NOMO-1 (cell line): ENCODE results near the gene B4GALT4.
"Not testable (repeated sequence)": the region's sequence is repeated elsewhere in the genome, so short reads cannot be mapped to it uniquely, and the experiment has no call there.

Experiments used
- DNase-seq, 2 experiments: peaks; one replicate each; lab custom pipeline; 2025; ENCODE audit not compliant: unreplicated experiment in 2 of 2; lab: John Stamatoyannopoulos, UW

B4GALT4 gene

DNA sequence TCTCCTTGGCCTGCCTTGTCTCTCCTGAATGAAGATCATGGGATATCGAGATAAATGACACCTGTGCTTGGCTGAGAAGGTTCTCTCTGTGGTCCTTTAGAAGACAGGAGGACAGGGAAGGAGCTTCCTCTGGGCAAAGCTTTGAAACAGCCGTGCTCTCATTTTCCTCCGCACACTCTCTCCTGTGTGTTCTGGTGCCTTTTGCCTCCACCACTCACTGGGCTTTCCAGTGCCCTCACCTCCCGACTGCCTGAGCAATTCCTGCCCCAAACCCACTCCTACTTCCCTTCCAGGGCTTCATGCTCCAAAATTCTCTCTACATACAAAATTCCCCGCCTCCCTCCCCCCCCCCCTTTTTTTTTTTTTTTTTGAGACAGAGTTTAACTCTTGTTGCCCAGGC lies 35.0 kb downstream of the B4GALT4 start:
- DNase-seq: no peak

DNA sequence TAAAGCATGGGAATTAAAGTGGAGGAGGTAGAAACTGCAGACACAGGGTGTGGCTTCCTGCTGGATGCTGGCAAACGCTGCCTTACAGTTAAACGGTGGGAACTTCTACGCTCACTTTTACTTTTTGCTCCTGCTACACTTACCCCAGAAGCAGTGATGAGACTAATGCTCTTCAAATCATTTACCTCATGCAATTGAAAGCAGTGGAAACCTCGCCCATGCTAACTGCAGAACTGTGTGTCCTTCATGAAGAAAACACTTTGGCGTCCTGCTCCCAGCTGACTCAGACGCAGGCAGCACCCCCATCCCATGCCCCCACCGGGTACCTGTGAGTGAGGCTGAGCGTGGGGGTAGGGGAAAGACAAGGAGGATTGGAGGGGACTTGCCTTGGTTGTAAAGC lies 35.5 kb downstream of the B4GALT4 start:
- DNase-seq: no peak

DNA sequence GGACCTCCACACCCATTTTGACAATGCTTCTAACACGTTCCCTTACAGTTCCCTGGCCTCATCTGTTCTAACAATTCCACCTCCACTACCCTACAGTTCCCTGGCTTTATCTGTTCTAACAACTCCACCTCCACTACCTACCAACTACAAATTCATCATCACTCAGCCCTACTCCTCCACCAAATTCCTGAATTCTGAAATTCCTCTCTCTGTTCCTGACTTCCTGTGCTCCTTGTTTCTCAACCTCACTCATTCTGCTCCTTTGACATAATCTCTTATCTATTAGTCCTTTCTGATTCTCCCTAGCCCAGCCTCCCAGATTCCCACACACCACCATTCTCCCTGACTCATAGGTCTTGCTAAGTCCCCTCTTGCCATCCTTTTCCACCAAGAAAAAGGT lies 44.8 kb downstream of the B4GALT4 start:
- DNase-seq: no peak

DNA sequence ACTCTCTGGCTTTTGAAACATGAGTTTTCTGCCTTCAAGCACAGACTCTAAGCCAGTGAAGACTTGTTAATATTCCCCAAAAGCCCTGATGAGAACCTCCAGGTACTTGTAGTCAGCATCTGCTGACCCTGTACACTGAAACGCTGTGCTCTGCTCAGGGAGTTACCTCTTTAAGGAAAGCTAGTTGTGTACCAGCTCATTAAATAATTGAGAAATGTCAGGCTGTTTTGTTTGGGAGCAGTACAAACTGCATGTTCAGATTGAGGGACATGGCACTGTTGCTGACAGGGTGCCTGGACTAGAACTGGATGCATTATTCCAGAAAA lies 45.6 kb downstream of the B4GALT4 start:
- DNase-seq: no peak

DNA sequence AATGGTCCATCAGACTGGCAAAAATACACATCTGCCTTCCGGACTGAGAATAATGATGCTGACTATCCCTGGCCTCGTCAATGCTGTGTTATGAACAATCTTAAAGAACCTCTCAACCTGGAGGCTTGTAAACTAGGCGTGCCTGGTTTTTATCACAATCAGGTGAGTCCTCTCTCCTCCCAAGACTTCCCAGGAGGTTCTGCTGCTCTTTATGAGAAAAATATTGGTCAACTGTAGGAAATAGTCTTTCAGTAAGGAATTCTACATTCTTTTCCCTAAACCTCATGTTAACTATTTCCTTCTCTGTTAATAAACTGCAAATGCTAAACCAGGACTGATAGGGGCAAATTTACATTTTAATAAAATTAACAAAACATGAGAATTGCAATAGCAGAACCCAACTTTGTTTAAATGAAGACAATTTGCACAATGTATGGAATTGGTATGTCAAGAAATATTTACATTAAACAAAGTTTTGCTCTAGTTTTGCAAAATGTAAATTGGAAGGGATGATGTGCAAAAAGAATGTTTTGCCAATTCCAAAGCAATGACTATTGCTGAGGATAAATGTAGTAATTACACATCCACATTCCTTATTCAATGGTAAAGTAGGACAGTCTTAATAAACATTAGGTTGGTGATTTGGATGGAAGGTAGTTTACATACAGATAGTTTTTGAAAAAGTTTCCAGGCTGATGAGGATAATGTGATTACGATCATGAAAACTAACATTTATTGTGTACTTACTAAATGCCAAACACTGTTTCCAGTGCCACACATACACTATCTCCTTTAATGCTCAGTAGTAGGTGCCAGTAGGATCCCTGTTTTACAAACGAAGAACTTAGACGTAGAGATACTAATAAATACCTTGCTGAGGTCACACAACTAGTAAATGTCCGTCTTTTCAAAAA lies 46.2 kb downstream of the B4GALT4 start:
- DNase-seq: no peak

DNA sequence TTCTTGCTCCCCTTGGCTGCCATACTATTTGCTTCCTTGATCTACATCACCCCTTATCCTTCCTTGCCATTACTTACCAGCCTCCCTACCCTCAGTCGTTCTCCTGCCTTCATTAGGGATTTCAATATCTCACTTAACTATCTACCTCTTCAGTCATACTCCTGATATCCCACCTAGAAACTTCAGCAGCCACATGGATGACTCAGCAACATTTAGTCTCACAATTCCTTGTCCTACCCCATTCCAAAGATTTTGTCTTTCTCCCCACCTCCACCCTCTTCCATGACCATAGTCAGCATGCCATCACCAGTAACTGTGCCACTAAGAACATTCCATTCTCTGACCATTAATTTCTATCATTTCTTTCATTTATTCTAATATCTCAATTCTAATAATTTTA lies 48.9 kb downstream of the B4GALT4 start:
- DNase-seq: no peak

DNA sequence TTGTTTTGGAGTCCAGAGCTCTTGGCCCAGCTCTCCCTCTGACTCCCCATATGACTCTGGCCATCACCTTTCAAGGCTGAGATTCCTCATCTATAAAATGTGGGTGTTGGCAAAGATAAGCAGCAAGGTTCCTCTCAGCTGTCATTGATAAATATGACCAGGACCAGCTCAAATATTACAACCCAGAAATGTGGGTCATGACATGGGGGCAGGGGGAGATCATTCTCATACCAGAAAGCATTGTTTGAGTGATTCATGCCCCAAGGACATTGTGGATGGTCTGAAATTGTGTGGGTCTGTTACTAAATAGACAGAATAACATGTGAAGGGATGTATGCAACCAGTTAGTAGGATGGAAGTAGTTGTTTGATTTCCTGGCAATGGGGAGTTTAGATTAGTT lies 53.4 kb downstream of the B4GALT4 start:
- no peak for DNase-seq

DNA sequence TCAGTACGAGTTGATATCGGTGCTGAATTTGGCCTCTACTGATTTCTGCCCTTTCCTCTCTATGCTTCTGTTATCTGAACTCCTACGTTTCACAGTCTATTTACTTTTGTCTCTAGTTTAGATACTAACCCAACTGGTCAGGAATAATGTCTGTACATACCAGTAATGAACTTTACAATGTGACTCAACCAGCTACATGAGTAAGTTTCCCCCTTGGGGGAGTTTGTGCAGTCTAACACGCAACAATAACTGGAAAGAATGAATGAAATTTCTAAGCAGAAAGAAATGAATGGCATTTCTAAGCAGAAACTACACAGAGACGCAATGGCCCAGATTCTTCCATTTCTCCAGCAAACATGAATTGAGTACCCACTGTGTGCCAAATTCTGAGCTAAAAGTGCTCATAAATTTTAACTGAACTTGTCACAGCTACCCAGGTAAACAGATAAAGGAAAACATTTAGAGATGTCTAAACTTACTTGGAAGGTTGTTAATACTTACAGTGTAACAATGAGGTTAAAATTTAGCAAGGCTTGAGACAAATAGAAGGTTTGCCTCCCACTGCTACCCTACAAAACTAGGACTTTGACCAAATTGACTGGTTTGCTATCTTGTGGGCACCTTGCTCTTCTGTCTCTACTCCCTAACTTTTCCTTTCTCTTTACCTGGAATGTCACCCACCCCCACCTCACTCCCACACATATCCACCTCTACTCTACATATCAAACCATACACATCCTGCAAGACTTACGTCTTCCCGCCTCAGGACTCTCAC lies 55.7 kb downstream of the B4GALT4 start:
- no peak for DNase-seq

DNA sequence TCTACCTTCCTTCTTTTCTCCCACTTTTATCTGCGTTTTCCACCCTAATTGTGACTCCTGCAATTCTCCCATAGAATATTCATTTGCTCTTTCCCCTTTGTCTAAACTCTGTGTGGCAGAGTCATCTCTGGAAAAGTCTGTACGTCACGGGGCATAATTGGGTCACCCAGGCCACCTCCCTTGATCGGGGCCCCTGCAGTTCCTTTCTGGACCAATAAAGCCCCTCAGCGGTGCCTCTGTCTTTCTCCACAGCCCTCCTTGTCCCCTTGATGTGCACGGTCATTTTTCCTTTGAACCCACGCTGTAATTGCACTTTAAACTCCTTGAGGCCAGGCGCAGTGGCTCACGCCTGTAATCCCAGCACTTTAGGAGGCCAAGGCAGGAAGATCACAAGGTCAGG lies 56.6 kb downstream of the B4GALT4 start:
- DNase-seq: no peak

DNA sequence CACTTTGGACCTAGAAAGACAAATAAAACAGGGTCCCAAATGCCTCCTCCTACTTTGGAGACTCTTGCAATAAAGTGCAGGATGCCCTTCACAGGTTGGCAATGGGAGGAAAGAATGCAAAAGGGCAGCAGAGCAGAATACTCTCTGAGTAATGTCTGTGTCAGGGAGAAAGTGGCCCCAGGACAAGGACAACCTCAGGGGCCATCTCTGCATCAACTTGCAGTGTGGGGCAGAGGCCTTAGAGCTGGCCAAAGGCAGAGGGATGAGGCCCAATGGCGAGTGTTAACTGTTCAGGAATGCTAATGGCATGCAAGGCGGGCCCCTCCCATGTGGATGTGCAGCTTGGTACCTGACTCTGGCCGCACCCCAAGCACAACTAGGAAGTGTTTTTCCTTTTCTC lies 58.9 kb downstream of the B4GALT4 start:
- no peak for DNase-seq

DNA sequence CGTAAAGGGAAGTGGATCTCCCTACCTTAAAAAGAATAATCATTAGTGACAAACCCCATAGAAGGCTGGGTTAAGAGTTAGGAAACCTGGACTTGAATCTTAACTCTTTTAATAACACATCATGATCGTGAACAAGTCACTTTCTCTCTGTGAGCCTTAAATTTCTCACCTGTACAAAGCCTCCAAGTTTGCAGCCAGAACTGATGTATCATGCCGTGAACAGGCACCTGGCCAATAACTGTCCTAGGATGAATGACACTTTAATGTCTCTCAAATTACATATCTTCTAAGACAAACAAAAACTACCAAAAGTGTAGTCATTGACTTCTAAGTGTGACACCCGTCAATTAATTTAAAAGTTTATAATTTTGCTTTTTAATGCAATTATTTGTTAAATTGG lies 63.4 kb downstream of the B4GALT4 start:
- DNase-seq: no peak

DNA sequence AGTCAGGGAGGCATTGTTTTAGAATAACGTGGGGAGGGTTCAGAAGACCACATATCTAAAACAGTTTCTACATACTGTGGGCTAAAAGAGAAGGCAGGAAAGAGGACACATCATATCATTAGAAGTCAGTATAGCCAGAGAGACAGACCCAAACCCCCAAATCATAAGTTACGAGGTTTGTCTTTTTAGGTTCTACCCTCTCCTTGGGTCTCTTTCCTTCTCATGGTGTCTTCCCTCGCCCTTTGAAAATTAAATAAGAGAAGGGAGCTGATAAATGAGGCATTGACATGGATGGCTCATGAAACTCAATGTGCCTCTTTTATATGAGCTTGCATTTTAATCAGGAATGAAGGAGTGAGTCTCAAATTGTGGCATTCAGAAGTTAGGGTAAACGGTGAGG lies 63.9 kb downstream of the B4GALT4 start:
- DNase-seq: no peak

DNA sequence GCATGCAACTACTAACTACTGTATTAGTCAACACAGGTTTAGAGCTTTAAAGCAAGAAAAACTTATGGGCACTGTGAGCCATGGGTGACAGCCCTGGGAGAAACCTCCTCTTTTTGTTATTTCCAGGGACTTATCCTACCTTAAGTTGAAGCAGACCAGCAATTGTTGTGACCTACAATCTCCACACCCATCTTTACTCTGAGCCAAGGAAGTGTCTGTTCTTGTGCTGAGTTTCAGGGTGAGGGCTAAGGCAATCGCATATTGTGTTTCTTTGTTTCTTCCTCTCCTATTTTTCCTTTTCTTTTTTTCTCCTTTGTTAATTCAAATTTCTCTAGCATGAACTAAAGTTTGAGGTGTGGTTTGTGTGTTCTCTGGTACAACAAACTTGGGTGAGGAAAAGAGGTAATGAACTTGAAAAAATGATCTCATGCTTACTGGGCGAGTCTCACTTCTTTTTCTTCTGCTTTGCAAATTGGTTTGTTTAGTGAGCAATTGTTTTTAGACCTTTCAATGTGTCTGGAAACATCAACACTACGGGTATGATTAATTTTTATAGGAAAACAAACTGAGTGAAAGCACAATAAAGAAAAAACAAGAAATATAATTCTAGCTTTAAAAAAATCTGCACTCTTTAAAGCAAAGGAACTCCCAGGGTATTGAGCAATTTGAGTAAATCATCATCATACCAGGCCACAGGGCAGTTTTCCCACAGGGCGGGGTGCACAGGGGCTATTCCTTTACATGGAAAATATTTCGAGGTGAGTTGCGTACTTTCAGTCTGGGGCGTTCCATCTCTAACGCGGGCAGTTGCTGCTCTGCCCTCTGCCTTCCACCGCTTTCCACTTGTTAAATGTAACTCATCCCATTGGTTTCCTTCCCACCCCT lies 64.6 kb downstream of the B4GALT4 start:
- DNase-seq: no peak

DNA sequence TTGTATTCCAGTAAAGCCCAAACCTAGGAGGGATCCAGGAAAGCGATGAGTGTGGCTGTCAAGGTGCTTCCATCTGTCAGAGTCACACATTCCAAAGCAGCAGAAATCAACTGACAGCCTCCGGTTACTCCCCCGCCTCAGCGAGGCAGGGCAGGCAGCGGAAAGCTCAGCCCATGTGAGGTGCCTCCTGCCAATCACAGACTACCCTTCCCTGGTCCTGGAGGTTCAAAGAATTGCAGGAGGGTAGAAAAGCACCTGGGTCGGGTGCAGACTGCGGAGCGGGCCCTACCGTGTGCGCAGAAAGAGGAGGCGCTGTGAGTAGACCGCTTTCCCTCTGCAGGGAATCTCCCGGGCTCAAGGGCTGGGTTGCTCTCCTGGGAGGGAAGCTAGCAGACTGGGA lies 67.4 kb downstream of the B4GALT4 start, which contains the start of gene UPK1B:
TSS of gene UPK1B (plus strand) at position 274 of the 400 bp plus-strand sequence. CDS start 13,144 bp downstream, outside the sequence.
- DNase-seq: no peak

DNA sequence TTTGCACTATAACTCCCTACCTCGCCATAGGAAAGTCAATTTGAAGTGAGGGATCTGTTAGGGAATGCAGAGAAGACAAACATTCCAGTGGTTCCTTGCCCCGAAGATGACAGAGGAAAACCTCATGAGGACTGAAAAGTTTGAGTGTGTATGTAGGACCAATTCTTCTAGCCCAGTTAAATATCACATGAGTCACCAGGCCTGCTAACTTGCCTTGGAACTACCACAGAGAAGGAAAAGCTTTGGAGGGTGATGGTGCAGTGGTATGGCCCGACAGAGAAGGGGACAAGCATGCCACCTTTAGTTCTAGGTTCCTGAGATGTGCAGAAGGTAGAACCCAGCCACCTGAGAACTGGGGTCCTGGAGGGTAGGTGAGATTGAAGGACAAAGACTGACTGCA lies 69.9 kb downstream of the B4GALT4 start:
- DNase-seq: no peak

DNA sequence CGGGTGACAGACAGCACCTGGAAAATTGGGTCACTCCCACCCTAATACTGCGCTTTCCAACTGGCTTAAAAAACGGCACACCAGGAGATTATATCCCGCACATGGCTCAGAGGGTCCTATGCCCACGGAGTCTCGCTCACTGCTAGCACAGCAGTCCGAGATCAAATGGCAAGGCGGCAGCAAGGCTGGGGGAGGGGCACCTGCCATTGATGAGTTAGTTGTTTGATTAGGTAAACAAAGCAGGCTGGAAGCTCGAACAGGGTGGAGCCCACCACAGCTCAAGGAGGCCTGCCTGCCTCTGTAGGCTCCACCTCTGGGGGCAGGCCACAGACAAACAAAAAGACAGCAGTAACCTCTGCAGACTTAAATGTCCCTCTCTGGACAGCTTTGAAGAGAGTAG lies 75.9 kb downstream of the B4GALT4 start:
- not testable (repeated sequence) for DNase-seq
